Right kidney (tissue), 9 donors: ENCODE measurements around the gene RADIL.
"Not testable (repeated sequence)": the region's sequence is repeated elsewhere in the genome, so short reads cannot be mapped to it uniquely, and the experiment has no call there.

Experiments used
- DNase-seq: peaks from one replicate; pipeline ENCODE4 v3.0.0-alpha.2; 2016
- long read RNA-seq, 8 donors: transcript quantifications; one replicate each; lab custom pipeline, GENCODE V29; 2026

Gene RADIL
- long read RNA-seq, donor 1, partial matches to known transcripts = 0 of 1 reads
- long read RNA-seq, donor 1, other reads (novel, unspliced or antisense) = 0 of 1 reads
- long read RNA-seq, donor 2 = 0 reads
- long read RNA-seq, donor 3 = 0 reads
- long read RNA-seq, donor 4 = 0 reads
- long read RNA-seq, donor 5 = 0 reads
- long read RNA-seq, donor 6, partial matches to known transcripts = 0 of 1 reads
- long read RNA-seq, donor 6, other reads (novel, unspliced or antisense) = 0 of 1 reads
- long read RNA-seq, donor 7 = 0 reads
- long read RNA-seq, donor 8, partial matches to known transcripts = 0 of 1 reads
- long read RNA-seq, donor 8, other reads (novel, unspliced or antisense) = 0 of 1 reads

- peak; percentile 79 for DNase-seq
These were observed at the start of gene RADIL for GRCh38 chr7:4883372-4884144. Gene RADIL (minus strand): TSS chr7:4883716. CDS start chr7:4878139, 5,577 bp downstream.

DNA sequence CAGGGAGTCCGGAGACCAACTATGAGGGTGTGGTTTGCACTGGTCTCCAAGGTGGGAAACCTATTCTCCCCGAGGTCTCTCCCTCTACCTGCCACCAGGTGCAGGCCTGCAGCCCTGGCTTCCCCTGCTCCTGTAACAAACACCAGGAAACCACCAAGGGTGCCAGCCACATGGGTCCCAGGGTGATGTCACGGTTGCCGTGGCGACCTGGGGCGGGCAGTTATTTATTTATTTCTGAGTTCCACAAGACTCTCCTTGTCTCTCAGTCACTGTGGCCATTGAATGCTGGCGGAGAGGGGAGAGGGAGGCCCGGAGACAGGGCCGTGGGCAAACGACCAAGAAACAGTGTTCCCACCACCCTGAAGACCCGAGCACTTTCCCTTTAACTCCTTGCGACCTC lies 48.4 kb upstream of the RADIL start:
- DNase-seq = peak; percentile 11

DNA sequence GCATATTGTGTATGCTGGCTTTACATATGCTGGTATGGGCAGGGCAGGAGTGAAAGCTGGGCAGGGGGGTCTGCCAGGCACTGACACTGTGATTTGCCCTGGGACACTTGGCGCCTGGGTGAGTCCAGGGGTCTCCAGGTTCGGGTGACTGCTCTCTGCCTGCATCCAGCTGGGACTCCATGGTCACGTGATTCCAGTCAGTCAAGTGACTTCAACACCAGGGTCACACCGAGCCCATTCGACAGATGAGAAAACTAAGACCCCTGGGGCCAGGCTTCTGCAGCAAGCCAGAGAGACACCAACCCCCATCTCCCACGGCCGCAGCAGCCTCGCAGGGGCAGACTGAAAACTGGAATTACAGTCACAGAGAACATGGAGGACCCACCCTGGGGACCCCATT lies 45.5 kb upstream of the RADIL start:
- no peak for DNase-seq

DNA sequence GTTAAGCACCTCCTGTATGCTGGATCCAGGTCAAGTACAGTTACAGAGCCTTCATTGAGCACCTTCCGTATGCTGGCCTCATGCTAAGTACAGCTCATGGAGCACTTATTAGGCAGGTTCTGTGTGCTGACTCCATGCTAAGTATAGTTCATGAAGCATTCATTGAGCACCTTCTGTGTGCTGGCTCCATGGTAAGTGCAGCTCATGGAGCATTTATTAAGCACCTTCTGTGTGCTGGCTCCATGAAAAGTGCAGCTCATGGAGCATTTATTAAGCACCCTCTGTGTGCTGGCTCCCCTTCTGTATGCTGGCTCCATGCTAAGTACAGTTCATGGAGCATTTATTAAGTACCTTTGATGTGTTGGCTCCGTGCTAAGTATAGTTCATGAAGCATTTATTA lies 44.9 kb upstream of the RADIL start:
- DNase-seq = no peak

DNA sequence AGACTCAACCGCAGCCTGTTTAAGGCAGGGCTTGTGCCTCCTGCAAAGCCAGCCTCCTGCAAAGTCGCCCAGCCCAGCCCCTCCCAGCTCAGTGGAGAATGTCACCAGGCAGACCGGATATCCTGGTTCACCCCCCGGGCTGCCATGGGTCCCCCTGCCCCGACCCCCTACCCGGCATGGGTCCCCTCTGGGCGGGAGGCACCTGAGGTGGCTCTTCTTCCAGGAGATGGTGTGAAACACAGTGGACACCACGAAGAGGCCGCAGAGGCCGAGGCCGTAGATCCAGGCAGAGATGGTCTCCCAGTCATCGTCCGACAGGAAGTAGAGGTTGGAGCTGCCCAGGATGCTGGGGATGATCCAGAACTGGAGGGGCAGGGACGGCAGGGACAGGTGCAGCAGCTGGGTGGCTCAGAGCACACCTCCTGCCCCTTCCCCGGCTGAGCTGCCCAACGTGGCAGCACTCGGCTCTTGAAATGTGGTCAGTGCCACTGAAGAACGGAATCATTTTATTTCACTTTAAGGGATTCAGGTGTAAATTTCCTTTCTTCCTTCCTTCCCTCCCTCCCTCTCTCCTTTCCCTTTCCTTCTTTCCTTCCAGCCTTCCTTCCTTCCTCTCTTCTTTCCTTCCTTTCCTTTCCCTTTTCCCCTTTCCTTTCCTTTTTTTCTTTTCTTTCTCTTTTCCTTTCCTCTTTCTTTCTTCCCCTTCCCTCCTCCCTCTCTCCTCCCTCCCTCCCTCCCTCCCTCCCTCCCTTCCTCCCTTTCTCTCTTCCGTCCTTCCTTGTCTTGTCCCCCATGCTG lies 36.7 kb upstream of the RADIL start:
- DNase-seq = no peak

- DNase-seq = no peak
These were observed 32.6 kb upstream of the RADIL start for GRCh38 chr7:4916113-4916512.

DNA sequence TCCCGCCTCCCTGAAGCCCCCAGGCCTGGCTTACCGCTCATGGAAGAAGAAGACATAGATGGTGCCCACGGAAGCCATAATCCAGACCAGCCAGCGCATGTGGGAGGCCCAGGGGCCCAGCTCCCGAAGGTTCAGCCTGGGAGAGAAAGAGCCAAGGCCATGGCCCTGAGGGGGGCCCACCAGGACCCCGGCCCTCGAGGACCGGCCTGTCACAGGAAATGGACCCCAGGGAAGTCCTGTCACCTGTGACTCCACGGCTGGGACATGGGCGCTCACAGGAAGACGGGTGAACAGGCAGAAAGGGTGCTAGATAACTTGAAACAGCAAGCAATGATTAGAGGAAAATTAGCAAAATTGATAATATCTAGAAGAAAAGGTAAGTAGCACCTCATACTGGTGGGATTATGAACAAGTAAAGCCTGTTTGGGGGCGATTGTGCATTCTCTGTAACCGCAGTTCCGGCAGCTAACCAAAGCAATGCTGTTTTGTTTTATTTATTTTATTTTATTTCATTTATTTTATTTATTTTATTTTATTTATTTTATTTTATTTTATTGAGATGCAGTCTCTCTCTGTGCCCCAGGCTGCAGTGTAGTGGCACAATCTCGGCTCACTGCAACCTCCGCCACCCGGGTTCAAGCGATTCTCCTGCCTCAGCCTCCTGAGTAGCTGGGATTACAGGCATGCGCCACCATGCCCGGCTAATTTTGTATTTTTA lies 27.8 kb upstream of the RADIL start:
- no peak for DNase-seq

DNA sequence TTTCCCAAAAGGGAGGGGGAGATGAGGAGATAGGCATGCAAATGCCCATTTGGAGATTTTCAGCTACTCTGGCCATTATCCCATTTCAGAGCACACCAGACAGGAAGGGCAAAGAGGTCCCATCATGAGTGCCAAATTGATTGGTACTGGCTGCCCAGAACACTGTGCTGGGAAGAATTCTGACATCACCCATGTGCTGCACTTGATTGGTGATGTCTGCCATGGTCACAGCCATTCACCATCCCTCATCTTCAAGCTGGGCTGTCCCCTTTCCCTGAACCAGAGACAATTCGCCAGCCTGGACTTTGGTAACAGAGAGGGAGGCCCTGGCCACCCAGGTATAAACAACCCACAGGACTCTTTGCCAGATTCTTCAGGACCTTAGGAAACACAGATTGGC lies 23.2 kb upstream of the RADIL start:
- DNase-seq = no peak

DNA sequence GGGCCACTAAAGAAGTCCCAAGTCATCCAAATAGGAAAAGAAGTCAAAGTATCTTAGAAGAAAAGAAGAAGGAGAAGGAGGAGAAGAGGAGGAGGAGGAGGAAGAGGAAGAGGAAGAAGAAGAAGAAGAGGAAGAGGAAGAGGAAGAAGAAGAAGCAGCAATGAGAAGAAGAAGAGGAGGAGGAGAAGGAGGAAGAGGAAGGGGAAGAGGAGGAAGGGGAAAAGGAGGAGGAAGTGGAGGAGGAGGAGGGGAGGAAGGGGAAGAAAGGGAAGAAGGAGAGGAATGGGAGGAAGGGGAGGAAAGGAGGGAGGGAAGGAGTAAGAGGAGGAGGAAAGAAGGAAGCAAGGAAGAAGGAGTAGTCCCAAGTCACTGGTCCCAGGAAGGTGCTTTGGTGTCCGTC lies 21.7 kb upstream of the RADIL start:
- DNase-seq = no peak

GRCh38 chr7:4904346-4904745 lies 20.8 kb upstream of the RADIL start:
- no peak for DNase-seq

- DNase-seq = no peak
These were observed 12.2 kb upstream of the RADIL start for GRCh38 chr7:4895766-4896165.

- DNase-seq = no peak
These were observed 11.0 kb upstream of the RADIL start for GRCh38 chr7:4894482-4894881.

- DNase-seq = no peak
These were observed 10.5 kb upstream of the RADIL start for GRCh38 chr7:4893929-4894475.

- not testable (repeated sequence) for DNase-seq
These were observed 9.7 kb upstream of the RADIL start for GRCh38 chr7:4893188-4893587.

DNA sequence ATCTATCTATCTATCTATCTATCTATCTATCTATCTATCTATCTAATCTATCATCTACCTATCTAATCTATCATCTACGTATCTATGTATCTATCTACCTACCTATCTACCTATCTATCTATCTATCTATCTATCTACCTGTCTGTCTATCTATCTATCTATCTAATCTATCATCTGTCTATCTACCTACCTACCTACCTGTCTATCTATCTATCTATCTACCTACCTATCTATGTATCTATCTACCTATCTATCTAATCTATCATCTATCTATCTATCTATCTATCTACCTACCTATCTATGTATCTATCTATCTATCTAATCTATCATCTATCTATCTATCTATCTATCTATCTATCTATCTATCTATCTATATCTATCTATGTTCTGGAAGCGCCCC lies 8.0 kb upstream of the RADIL start:
- not testable (repeated sequence) for DNase-seq

DNA sequence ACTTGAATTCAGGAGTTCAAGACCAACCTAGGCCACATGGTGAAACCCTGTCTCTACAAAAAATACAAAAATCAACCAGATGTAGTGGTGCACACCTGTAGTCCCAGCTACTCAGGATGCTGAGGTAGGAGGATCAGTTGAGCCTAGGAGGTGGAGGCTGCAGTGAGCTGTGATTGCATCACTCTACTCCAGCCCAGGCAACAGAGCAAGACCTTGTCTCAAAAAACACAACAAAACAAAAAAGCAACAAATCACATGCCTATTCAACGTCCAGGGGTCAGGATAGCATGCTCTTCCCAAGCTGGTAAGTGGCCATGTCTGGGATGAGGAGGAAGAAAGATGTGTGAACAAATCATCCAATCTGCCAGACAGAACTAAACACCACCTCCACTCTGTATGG lies 6.2 kb upstream of the RADIL start:
- no peak for DNase-seq

GRCh38 chr7:4888161-4888560 lies 4.6 kb upstream of the RADIL start:
- no peak for DNase-seq

- no peak for DNase-seq
These were observed 3.2 kb upstream of the RADIL start for GRCh38 chr7:4886671-4887070.

- no peak for DNase-seq
These were observed 1.8 kb upstream of the RADIL start for GRCh38 chr7:4885317-4885807.

DNA sequence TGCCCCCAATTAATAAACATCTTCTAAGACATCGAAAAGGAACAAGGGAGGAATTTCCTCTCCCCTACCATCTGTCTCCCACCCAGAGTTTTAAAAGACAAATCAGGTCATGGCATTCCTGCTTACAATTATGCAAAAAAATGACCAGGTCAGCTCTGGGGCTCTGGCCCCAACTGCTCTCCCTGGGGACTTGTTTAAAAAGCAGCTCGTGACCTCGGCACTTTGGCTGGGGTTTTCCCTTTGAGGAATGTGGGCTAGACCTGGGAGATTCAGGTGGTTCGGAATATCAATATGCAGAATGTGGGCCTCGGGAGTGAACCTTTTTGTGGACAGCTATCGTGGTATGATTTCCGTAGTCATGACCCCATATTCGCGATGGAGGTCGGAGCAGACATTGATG lies 648 bp upstream of the RADIL start:
- no peak for DNase-seq

DNA sequence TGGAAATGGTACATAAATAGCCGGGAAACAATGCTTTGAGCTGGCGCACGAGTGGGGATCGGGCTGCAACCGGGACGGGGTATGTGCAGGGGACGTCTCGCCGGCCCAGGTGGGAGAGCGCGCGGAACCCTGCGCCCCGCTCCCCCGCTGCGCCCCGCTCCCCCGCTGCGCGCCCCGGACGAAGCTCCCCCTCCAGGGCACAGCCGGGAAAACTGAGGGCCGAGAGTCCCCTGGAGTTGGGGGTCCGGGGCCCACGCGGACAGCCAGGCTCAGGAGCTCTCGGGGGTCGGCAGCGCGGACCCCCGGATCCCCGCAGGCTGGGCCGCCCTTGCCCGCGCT lies 514 bp downstream of the RADIL start:
- DNase-seq = no peak
